Astrocyte of the spinal cord (primary cell): ENCODE measurements around the gene DLEC1.

Experiments used
- DNase-seq: peaks from one replicate; pipeline ENCODE4 v3.0.0; 2011; ENCODE audit warnings: low read depth, low spot score
- H3K4me3 ChIP-seq: 2 replicates; pipeline ENCODE4 v1.5.1; 2011; ENCODE audit warnings: low read depth, mild to moderate bottlenecking, low read length, moderate library complexity
- in situ Hi-C: cut with HindIII; loops from 2 replicates; pipeline ENCODE4 v1.10.0; 2017; ENCODE audit warnings: low sequenced_read_pairs
- TF ChIP-seq, protein P1 (sequence below): IDR thresholded peaks from 2 replicates; pipeline ENCODE4 v1.5.1; 2012; ENCODE audit warnings: low read depth, mild to moderate bottlenecking, low read length, inconsistent platforms

DLEC1 gene

DNA sequence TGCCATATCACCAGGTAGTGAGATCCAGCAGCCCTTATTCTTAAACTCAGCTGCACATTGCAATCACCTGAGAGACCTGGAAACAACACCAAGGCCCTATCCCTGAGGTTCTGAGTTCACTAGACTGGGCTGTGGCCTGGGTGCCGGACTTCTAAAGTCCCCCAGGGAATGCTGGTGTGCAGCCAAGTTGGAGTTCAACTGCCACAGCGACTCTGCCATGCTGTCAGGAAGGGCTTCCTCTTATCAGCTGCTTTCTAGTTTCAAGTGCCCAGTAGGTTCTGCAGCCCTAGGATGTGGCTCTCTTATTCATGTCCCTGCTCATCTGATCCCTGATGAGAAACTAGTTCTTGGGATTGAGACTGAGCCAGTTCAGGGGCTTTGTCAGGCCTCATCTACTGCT is 50.2 kb downstream of the DLEC1 start:
- H3K4me3 ChIP-seq = no peak overlapping the region
- TF ChIP-seq, protein P1, sequence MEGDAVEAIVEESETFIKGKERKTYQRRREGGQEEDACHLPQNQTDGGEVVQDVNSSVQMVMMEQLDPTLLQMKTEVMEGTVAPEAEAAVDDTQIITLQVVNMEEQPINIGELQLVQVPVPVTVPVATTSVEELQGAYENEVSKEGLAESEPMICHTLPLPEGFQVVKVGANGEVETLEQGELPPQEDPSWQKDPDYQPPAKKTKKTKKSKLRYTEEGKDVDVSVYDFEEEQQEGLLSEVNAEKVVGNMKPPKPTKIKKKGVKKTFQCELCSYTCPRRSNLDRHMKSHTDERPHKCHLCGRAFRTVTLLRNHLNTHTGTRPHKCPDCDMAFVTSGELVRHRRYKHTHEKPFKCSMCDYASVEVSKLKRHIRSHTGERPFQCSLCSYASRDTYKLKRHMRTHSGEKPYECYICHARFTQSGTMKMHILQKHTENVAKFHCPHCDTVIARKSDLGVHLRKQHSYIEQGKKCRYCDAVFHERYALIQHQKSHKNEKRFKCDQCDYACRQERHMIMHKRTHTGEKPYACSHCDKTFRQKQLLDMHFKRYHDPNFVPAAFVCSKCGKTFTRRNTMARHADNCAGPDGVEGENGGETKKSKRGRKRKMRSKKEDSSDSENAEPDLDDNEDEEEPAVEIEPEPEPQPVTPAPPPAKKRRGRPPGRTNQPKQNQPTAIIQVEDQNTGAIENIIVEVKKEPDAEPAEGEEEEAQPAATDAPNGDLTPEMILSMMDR = no peak
- in situ Hi-C loops = no loop called here
- no peak for DNase-seq

DNA sequence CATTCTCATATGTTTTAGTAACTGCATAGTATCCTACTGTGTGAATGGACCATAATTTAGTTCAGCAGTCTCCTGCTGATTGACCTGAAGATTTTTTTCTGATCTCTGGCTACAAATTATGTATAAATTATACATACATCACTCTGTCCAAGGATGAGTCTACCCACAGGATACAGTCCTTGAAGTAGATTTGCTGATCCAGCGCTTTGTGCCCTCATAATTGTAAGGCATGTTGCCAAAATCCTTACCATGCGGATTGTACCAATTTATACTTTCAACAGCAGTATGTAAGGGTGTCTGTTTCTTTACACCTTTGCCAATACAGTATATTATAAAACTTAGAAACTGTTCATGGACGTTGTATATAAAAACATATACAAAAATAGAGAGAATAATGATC is 51.4 kb downstream of the DLEC1 start:
- TF ChIP-seq, protein P1 = no peak
- in situ Hi-C loops = no loop called here
- DNase-seq = no peak
- H3K4me3 ChIP-seq = no peak overlapping the region

DNA sequence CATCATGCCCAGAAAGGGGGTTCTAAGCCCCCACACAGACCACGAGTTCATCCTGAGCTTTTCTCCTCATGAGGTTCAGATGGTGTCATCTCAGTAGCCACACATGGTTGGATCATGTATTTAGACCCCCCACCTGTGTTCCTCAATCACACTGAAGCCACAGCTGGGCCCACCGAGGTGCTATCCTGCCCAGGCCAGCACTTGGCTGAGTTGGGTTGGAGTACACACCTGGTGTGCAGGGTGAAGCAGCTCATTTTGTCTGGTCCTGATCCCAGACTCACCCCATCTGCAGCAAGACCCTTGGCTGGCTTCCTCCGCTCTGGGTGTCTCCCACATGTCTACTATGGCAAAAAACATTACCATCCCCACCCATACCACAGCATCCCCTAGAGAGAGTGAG is 56.0 kb downstream of the DLEC1 start:
- DNase-seq = no peak
- in situ Hi-C loops = no loop called here
- H3K4me3 ChIP-seq = no peak overlapping the region
- TF ChIP-seq, protein P1 = no peak

DNA sequence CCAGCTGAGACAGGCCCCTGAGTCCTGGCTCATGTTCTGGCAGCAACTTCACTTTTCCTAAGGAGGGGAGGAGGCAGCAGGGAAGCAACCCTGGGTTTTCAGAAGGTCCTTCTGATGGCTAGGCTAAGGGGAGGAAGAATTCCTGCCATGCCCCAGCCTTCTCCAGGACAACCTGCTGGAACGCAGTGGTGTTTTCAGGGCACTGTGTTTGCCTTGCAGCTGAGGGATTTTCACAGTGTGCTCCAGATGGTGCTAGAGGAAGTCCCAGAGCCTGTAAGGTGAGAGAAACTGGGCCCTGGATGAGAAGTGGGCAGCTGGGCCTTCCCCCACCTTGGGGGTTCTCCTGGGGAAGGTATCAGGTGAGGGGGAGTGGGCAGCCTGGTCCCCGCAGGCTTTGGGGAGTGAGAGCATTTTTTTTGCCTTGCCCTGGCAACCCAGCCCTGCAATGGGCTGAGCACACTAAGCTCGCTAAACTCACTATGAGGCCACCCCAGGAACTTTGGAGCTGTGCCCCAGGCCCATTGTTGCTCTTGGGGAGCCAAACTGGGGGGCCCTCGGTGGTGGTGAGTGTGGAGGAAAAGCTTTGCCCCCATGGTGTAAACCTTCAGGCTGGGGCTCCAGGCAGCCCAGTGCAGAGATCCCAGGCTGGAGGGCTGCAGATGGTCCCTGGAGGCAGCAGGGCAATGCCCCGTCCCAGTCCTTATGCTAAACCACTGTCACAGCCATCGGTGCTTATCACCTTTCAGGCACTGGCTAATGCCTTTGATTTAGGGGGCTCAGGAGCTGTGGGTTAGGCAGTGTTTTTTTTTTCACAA is 56.9 kb downstream of the DLEC1 start:
- TF ChIP-seq, protein P1 = no peak
- no peak overlapping the region for H3K4me3 ChIP-seq
- in situ Hi-C loops = no loop called here
- DNase-seq = no peak

DNA sequence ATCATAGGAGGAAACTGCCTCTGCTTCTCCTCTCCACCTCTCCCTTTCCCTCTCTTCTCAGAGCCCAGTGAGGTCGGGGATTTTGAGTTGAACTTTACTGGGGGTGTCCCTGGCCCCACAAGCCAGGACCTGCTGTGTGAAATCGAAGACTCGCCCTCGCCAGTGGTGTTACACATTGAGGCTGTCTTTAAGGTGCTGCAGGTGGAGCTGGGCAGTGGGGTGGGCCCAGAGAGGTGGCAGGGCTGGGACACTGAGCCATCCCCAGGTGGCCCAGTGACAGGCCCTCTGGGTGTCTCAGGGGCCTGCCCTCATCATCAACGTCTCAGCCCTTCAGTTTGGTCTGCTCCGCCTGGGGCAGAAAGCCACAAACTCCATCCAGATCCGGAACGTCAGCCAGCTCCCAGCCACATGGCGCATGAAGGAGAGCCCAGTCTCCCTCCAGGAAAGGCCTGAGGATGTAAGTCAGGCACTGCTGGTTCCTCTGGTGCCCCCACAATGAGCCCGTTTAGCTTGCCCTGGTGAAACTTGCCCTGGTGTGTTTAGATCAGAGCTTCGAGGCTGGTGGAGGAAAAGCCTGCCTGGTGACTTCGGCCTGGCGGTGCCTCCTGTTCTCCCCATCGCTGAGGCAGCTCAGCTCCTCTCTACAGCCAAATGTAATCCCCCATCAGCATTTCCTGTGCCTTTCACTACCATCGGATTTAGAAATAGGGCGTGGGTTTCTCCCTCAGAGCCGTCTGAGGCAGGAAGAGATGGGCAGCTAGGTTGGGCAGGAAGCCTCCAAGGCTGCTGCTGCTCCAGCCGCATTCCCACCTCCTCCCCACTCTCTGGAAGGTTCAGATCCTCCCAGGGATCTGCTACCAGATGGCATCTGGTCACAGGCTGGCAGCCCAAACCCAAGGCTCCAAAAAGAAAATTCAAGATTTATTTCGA is 58.7 kb downstream of the DLEC1 start:
- in situ Hi-C loops = no loop called here
- H3K4me3 ChIP-seq = no peak overlapping the region
- TF ChIP-seq, protein P1 = no peak
- no peak for DNase-seq

DNA sequence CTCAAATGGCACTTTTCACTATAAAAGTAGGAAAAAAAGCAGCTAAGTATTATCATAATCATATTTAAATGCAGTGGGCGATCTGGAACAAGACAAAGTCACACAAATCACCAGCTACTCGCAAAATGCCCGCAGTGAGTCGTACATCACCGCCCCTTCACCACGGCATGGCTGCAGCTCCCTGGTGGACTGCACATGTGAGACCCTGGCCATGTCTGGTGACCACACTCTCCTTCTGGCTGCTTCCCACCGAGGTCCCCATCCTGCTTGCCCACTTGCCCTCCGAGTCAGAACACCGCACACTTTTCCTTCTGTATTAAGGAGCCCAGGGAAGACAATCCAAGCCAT is 59.3 kb downstream of the DLEC1 start:
- H3K4me3 ChIP-seq = no peak overlapping the region
- no peak for DNase-seq
- TF ChIP-seq, protein P1 = no peak
- in situ Hi-C loops = no loop called here
